Measurements from ENCODE around the gene GMEB2.
A peak's percentile ranks its signal among the peaks of the same experiment; 100 is the strongest.

The GMEB2 gene

GRCh38 chr20:63574829-63575743 lies 51.8 kb downstream of the GMEB2 start:
- Histone ChIP-seq H3K79me2 (ENCODE audit: low read length) (peaks cover 4% of the 10 kb centered on the region; the same call in 1 of the 2 replicates), H3K27ac (ENCODE audit: low read length) (no peak overlapping the region), H3K36me3 (replicated peaks; ENCODE audit: insufficient read depth, low read length) (no peaks in the 10 kb centered on the region), H3K9me2 (replicated peaks; ENCODE audit: insufficient read depth, low read length) (no peaks in the 10 kb centered on the region), H3K4me3 (ENCODE audit: low read length) (no peak overlapping the region), H3F3A (ENCODE audit: insufficient read depth, low read length) (no peaks in the 10 kb centered on the region), H2AFZ (ENCODE audit: low read length) (peak overlapping the region; percentile 94; the same call in 1 of the 2 replicates), H3K4me1 (ENCODE audit: low read length) (peaks cover 5% of the 10 kb centered on the region; the same call in 1 of the 2 replicates), H3K4me2 (ENCODE audit: low read depth, low read length) (peak overlapping the region; percentile 98; the same call in 1 of the 2 replicates), H4K20me1 (ENCODE audit: insufficient read depth, low read length) (no peaks in the 10 kb centered on the region), H3K9ac (ENCODE audit: low read length) (no peak overlapping the region), H3K27me3 (replicated peaks; ENCODE audit: insufficient read depth, low read length) (peaks cover 47% of the 10 kb centered on the region), H3K9me3 (replicated peaks; ENCODE audit: insufficient read depth, low read length) (no peaks in the 10 kb centered on the region)
- DNase-seq = no peak
- no peak for TF ChIP-seq EZH2 (optimal IDR thresholded peaks at IDR 0.05; ENCODE audit: low read depth, low read length)
- TF ChIP-seq EZH2phosphoT487 (IDR thresholded peaks at IDR 0.05; ENCODE audit: low read length) = no peak
- no peak for TF ChIP-seq CTCF (IDR thresholded peaks at IDR 0.05; ENCODE audit: low read length)

GRCh38 chr20:63574156-63574828 lies 52.6 kb downstream of the GMEB2 start, which contains the start of gene HELZ2:
TSS of gene HELZ2 (minus strand) at chr20:63574239. CDS start at chr20:63572385, 1,854 bp downstream.
- H3F3A ChIP-seq (ENCODE audit: insufficient read depth, low read length) = no peaks in the 10 kb centered on the region
- DNase-seq = peak; percentile 78
- peak within 1 kb of the TSS; percentile 80 for H3K4me3 ChIP-seq (ENCODE audit: low read length)
- no peak for TF ChIP-seq EZH2 (optimal IDR thresholded peaks at IDR 0.05; ENCODE audit: low read depth, low read length)
- TF ChIP-seq EZH2phosphoT487 (IDR thresholded peaks at IDR 0.05; ENCODE audit: low read length) = no peak
- TF ChIP-seq CTCF (IDR thresholded peaks at IDR 0.05; ENCODE audit: low read length) = no peak
- no peaks in the 10 kb centered on the region for H3K9me2 ChIP-seq (replicated peaks; ENCODE audit: insufficient read depth, low read length)
- no peak within 1 kb of the TSS for H3K27ac ChIP-seq (ENCODE audit: low read length)
- no peaks in the 10 kb centered on the region for H3K36me3 ChIP-seq (replicated peaks; ENCODE audit: insufficient read depth, low read length)
- H4K20me1 ChIP-seq (ENCODE audit: insufficient read depth, low read length) = no peaks in the 10 kb centered on the region
- H3K9me3 ChIP-seq (replicated peaks; ENCODE audit: insufficient read depth, low read length) = no peaks in the 10 kb centered on the region
- H3K4me1 ChIP-seq (ENCODE audit: low read length) = peaks cover 9% of the 10 kb centered on the region
- peak within 1 kb of the TSS; percentile 81 for H3K9ac ChIP-seq (ENCODE audit: low read length)
- peaks cover 4% of the 10 kb centered on the region; the same call in 1 of the 2 replicates for H3K79me2 ChIP-seq (ENCODE audit: low read length)
- peak within 1 kb of the TSS; percentile 94 for H2AFZ ChIP-seq (ENCODE audit: low read length)
- H3K27me3 ChIP-seq (replicated peaks; ENCODE audit: insufficient read depth, low read length) = peaks cover 39% of the 10 kb centered on the region
- H3K4me2 ChIP-seq (ENCODE audit: low read depth, low read length) = peak within 1 kb of the TSS; percentile 98

- Histone ChIP-seq H3K79me2 (ENCODE audit: low read length) (peaks cover 4% of the 10 kb centered on the region; the same call in 1 of the 2 replicates), H2AFZ (ENCODE audit: low read length) (0 out of 2 replicates have a peak overlapping the region, but pooled peaks have one; percentile 23), H3K27me3 (replicated peaks; ENCODE audit: insufficient read depth, low read length) (peaks cover 33% of the 10 kb centered on the region), H3K27ac (ENCODE audit: low read length) (no peak overlapping the region), H3K4me1 (ENCODE audit: low read length) (peaks cover 15% of the 10 kb centered on the region), H3K9me3 (replicated peaks; ENCODE audit: insufficient read depth, low read length) (no peaks in the 10 kb centered on the region), H3K9me2 (replicated peaks; ENCODE audit: insufficient read depth, low read length) (no peaks in the 10 kb centered on the region), H3K4me3 (ENCODE audit: low read length) (peak overlapping the region; percentile 80), H4K20me1 (ENCODE audit: insufficient read depth, low read length) (no peaks in the 10 kb centered on the region), H3K9ac (ENCODE audit: low read length) (peak overlapping the region; percentile 81), H3F3A (ENCODE audit: insufficient read depth, low read length) (peaks cover under 1% of the 10 kb centered on the region; the same call in 1 of the 2 replicates), H3K4me2 (ENCODE audit: low read depth, low read length) (peak overlapping the region; percentile 94), H3K36me3 (replicated peaks; ENCODE audit: insufficient read depth, low read length) (no peaks in the 10 kb centered on the region)
- DNase-seq = no peak
- TF ChIP-seq EZH2 (optimal IDR thresholded peaks at IDR 0.05; ENCODE audit: low read depth, low read length) (no peak), EZH2phosphoT487 (IDR thresholded peaks at IDR 0.05; ENCODE audit: low read length) (no peak), CTCF (IDR thresholded peaks at IDR 0.05; ENCODE audit: low read length) (no peak)
These were observed 53.2 kb downstream of the GMEB2 start for GRCh38 chr20:63573647-63574131.
